ENCODE measurements around the gene CDK5R2. TPM values are rescaled to one million over a fixed set of nuclear protein-coding genes. Genes with fewer than 3 reads are reported as not detected.

Gene CDK5R2
- total and polyA plus RNA-seq, 2 of the 13 experiments (the other 11 are each of a cell fraction or from before 2014, with no cell fraction given) = not detected

DNA sequence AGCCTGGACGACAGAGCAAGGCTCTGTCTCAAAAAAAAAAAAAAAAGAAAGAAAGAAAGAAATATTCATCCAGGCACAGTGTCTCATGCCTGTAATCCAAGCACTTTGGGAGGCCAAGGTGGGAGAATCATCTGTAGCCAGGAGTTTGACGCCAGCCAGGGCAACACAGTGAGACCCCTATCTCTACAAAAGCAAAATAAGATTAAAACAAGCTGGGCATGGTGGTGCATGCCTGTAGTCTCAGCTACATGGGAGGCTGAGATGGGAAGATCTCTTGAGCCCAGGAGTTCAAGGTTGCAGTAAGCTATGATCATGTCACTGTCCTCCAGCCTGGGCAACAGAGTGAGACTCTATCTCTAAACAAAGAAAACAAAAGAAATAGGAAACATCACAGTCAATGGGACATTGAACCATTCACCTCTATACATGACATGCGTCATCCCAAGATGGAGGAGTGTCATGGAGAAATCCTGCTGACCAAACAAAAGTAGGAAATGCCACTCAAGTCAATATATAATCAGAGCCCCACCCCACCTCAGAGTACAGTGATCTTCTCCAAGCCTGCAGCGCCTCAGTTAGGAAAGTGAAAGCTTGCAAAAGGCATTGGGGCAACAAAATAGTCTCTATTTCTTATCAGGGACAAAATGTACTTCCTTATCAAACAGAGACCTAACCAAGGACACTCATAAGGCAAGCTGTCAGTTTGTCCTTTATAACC lies 15.8 kb downstream of the CDK5R2 start:
- intact Hi-C loops (cut with micrococcal nuclease; ENCODE audit: unreplicated experiment) = no loop called here
- WGBS (ENCODE audit: low lambda C conversion rate) = 2% methylated on average over 4 of the region's 4 CpGs
- Histone ChIP-seq H4K20me1 (ENCODE audit: insufficient read depth, low read length) (no peaks in the 10 kb centered on the region), H3K4me3 (replicated peaks in 1 of 3; ENCODE audit: insufficient read depth in 1 of 3, low read depth in 2 of 3, low read length in 3 of 3) (no peak overlapping the region), H2AFZ (ENCODE audit: low read length) (no peak overlapping the region), H3K4me2 (ENCODE audit: low read depth, low read length) (no peak overlapping the region), H3K9me3 (ENCODE audit: low read length) (no peaks in the 10 kb centered on the region), H3K9ac (ENCODE audit: insufficient read depth, low read depth, low read length) (no peak overlapping the region), H3K27ac (ENCODE audit: extremely low read length, insufficient read depth, low read length) (no peak overlapping the region), H3K79me2 (ENCODE audit: insufficient read depth, low read length) (no peaks in the 10 kb centered on the region), H3K27me3 (ENCODE audit: control insufficient read depth in 1 of 2, insufficient read depth in 2 of 2, low read length in 2 of 2) (peaks cover 0 to 35% of the 10 kb centered on the region in 2 experiments; a peak in 4 of 5 replicates), H3K36me3 (replicated peaks in 1 of 2; ENCODE audit: control insufficient read depth in 1 of 2, insufficient read depth in 2 of 2, low read length in 2 of 2) (no peaks in the 10 kb centered on the region), H3K4me1 (ENCODE audit: insufficient read depth, low read length) (no peaks in the 10 kb centered on the region)
- ATAC-seq (no peak), FAIRE-seq (no peak), DNase-seq (ENCODE audit: low spot score) (no peak)
- no TSS peak for BruUV-seq (replicated peaks)
- in situ Hi-C loops (cut with HindIII; ENCODE audit: extremely low pct_ligation_motif_present, low pct_unique_long_range_greater_than_20kb) = no loop called here
- TF ChIP-seq GATAD1 (CRISPR knock-in tag; IDR thresholded peaks at IDR 0.05) = no peak
- TF ChIP-seq MAFK (conservative IDR thresholded peaks at IDR 0.05 in 1 of 2, IDR thresholded peaks at IDR 0.05 in 1 of 2; ENCODE audit: low read length in 2 of 2) = peak; percentile 50 to 59; a peak in 3 of 4 replicates
- peak; percentile 57 for TF ChIP-seq MAFF (IDR thresholded peaks at IDR 0.05; ENCODE audit: low read depth, low read length)
- 0 out of 2 replicates have a peak, but pooled peaks have one; percentile 17 for TF ChIP-seq CREB1 (IDR thresholded peaks at IDR 0.05)
- no peak for TF ChIP-seq CREB1 (CRISPR knock-in tag; IDR thresholded peaks at IDR 0.05)
- 0 out of 2 replicates have a peak, but pooled peaks have one; percentile 13 for TF ChIP-seq ZNF121 (CRISPR knock-in tag; IDR thresholded peaks at IDR 0.05)
- ChIA-PET POLR2A (no interaction called here), CTCF (ENCODE audit: low intra/inter-chr PET ratio, low total read pairs) (no interaction called here)
